GM12878 (cell line): ENCODE results near the gene PRDM16. TPM values are rescaled to one million over a fixed set of nuclear protein-coding genes. Genes with fewer than 3 reads are reported as not detected.

ENCODE experiments used
- ATAC-seq: fragments of 200-7000 bp; cut with Tn5 transposase; 3 replicates; pipeline ENCODE4 v1.9.1; 2020; ENCODE audit warnings: mild to moderate bottlenecking, moderate library complexity
- BruUV-seq: library from RNA; stranded (reverse); fragments of 400-500 nt; replicated peaks from 2 replicates; lab custom pipeline; 2021; lab: Mats Ljungman, UMichigan
- CTCF ChIA-PET: fragments of 300-600 bp; sonication (Branson Sonifier 250); formaldehyde crosslinking; extraction: SDS; loops from one replicate; lab custom pipeline; 2021; ENCODE audit warnings: inconsistent platforms; lab: Yijun Ruan, JAX
- POLR2A ChIA-PET: fragments of 350-600 bp; formaldehyde crosslinking; extraction: SDS; loops from one replicate; lab custom pipeline; 2021; ENCODE audit warnings: inconsistent platforms; lab: Charles Lee
- RAD21 ChIA-PET: fragments of 300-600 bp; sonication (Branson Sonifier 250); formaldehyde crosslinking; loops from one replicate; lab custom pipeline; 2023; ENCODE audit warnings: antibody characterized with exemption; ENCODE audit not compliant: unreplicated experiment; lab: Charles Lee
- SMC1A ChIA-PET: fragments of 300-600 bp; sonication (Branson Sonifier 250); formaldehyde crosslinking; loops from one replicate; lab custom pipeline; 2023; ENCODE audit not compliant: unreplicated experiment, uncharacterized antibody; lab: Charles Lee
- DNase-seq: peaks from one replicate; pipeline ENCODE4 v3.0.0-alpha.2; 2011; ENCODE audit warnings: low read depth, low spot score
- FAIRE-seq: peaks from 3 replicates; lab custom pipeline; 2011; peaks lifted over from hg19 to GRCh38; lab: Jason Lieb, UNC
- H2AFZ ChIP-seq: 2 replicates; pipeline ENCODE4 v1.6.0; 2011; ENCODE audit warnings: low read depth, low read length, control low read depth; ENCODE audit not compliant: control insufficient read depth
- H3K27ac ChIP-seq: 2 replicates; pipeline ENCODE4 v1.5.1; 2011; ENCODE audit warnings: control low read depth; ENCODE audit not compliant: control insufficient read depth, insufficient read depth
- H3K27me3 ChIP-seq, 2 experiments: replicated peaks in 1 of 2; 2 replicates each; pipeline versions ENCODE4 v1.6.0 to v1.6.1; 2011; ENCODE audit warnings: low read length in 1 of 2; ENCODE audit not compliant: control insufficient read depth in 2 of 2, insufficient read depth in 2 of 2
- H3K36me3 ChIP-seq, 2 experiments: 2 replicates each; pipeline ENCODE4 v1.5.1; 2011; ENCODE audit warnings: low read length in 1 of 2; ENCODE audit not compliant: control insufficient read depth in 2 of 2, insufficient read depth in 2 of 2
- H3K4me1 ChIP-seq: 2 replicates; pipeline ENCODE4 v1.6.1; 2011; ENCODE audit warnings: mild to moderate bottlenecking, low read length, moderate library complexity, mixed read lengths; ENCODE audit not compliant: control insufficient read depth, insufficient read depth
- H3K4me2 ChIP-seq: 2 replicates; pipeline ENCODE4 v1.6.0; 2011; ENCODE audit warnings: control low read depth; ENCODE audit not compliant: control insufficient read depth, insufficient read depth
- H3K4me3 ChIP-seq: fragments of 200-600 bp; sonication (generic); 2 replicates; pipeline ENCODE4 v1.5.1; 2016
- H3K79me2 ChIP-seq: 2 replicates; pipeline ENCODE4 v1.6.0; 2011; ENCODE audit warnings: low read length; ENCODE audit not compliant: control insufficient read depth, insufficient read depth
- H3K9ac ChIP-seq: 2 replicates; pipeline ENCODE4 v1.8.0; 2011; ENCODE audit warnings: low read length, control low read depth, mixed read lengths; ENCODE audit not compliant: control insufficient read depth, insufficient read depth
- H3K9me3 ChIP-seq: replicated peaks from 3 replicates; pipeline ENCODE4 v1.5.1; 2011; ENCODE audit warnings: mild to moderate bottlenecking, low read length; ENCODE audit not compliant: control insufficient read depth, insufficient read depth
- H4K20me1 ChIP-seq: 2 replicates; pipeline ENCODE4 v1.6.0; 2011; ENCODE audit not compliant: control insufficient read depth, insufficient read depth
- ASH2L ChIP-seq: fragments of 300-600, 200-600 bp; sonication (generic); IDR thresholded peaks from 2 replicates; pipeline ENCODE4 v1.6.1; 2017; ENCODE audit warnings: low read depth, mild to moderate bottlenecking, borderline replicate concordance
- CREM ChIP-seq: IDR thresholded peaks from 2 replicates; pipeline ENCODE4 v1.6.1; 2014; ENCODE audit warnings: antibody characterized with exemption, low read depth
- ETV6 ChIP-seq, 2 experiments: fragments of 450-650 bp in 1 of 2; IDR thresholded peaks in 1 of 2; conservative IDR thresholded peaks in 1 of 2; 2 replicates each; pipeline ENCODE4 v1.6.1; 2014; ENCODE audit warnings: antibody characterized with exemption in 1 of 2, borderline replicate concordance in 1 of 2, low read depth in 1 of 2, mild to moderate bottlenecking in 1 of 2, moderate library complexity in 1 of 2
- IRF4 ChIP-seq: IDR thresholded peaks from 2 replicates; pipeline ENCODE4 v1.6.1; 2011; ENCODE audit warnings: low read depth, low read length
- MYC ChIP-seq: IDR thresholded peaks from 2 replicates; pipeline ENCODE4 v1.6.1; 2011; ENCODE audit warnings: mild to moderate bottlenecking, low read length, moderate library complexity, inconsistent platforms; ENCODE audit not compliant: insufficient read depth, insufficient replicate concordance, insufficient read length, severe bottlenecking
- NR2C1 ChIP-seq: fragments of 450-650 bp; IDR thresholded peaks from 2 replicates; pipeline ENCODE4 v1.6.1; 2017; ENCODE audit warnings: antibody characterized with exemption, mild to moderate bottlenecking, moderate library complexity
- RAD21 ChIP-seq: IDR thresholded peaks from 2 replicates; pipeline ENCODE4 v1.6.1; 2011; ENCODE audit warnings: mild to moderate bottlenecking, low read depth, low read length, moderate library complexity; ENCODE audit not compliant: insufficient read depth
- RFX5 ChIP-seq: IDR thresholded peaks from 2 replicates; pipeline ENCODE4 v1.6.1; 2011; ENCODE audit warnings: low read depth, low read length, improper control_type of control experiment
- SMAD1 ChIP-seq: fragments of 450-650 bp; IDR thresholded peaks from 2 replicates; pipeline ENCODE4 v1.6.1; 2018; ENCODE audit warnings: mild to moderate bottlenecking, low read depth; ENCODE audit not compliant: partially characterized antibody
- SREBF1 ChIP-seq: IDR thresholded peaks from 2 replicates; pipeline ENCODE4 v1.6.1; 2012; ENCODE audit warnings: mild to moderate bottlenecking, low read length
- YY1 ChIP-seq: IDR thresholded peaks from 2 replicates; pipeline ENCODE4 v1.6.1; 2011; ENCODE audit warnings: low read depth, mild to moderate bottlenecking, low read length
- WGBS: methylation state at CpG from one replicate; pipeline ENCODE4 v1.1.6; 2016; ENCODE audit warnings: low lambda C conversion rate; ENCODE audit not compliant: insufficient replicate concordance, insufficient coverage; ENCODE audit errors: missing lambda C conversion rate; 5-methylcytosine and 5-hydroxymethylcytosine counted together
- in situ Hi-C: fragments of 300-500 bp; cut with MboI; formaldehyde crosslinking; loops from 9 replicates; pipeline ENCODE4 v1.14.3; 2018; ENCODE audit warnings: mixed read lengths
- intact Hi-C: fragments of 100-400 bp; cut with micrococcal nuclease; formaldehyde crosslinking; loops from one replicate; pipeline ENCODE4 v1.14.2; 2022; ENCODE audit not compliant: unreplicated experiment
- polyA plus RNA-seq, 11 experiments: library from polyadenylated mRNA; depleted of rRNA in 4 of 11; unstranded in 6 of 11; stranded (reverse) in 5 of 11; fragments of >200 nt; fragmentation: Nextera tagmentation in 4 of 11; fragmentation: Illumina TruSeq in 1 of 11; extraction: Ambion mirVana in 4 of 11; extraction: Trizol in 1 of 11; gene quantifications; 1 replicate in 1 of 11; 2 replicates in 10 of 11; pipeline versions ENCODE4 v1.2.1 to v1.2.3, GENCODE V29; 2011 to 2016; ENCODE audit warnings: inconsistent platforms in 2 of 11, missing spikeins in 2 of 11, low read depth in 1 of 11
- total RNA-seq, 4 experiments: library from RNA; depleted of rRNA in 3 of 4; stranded (reverse); fragments of >200 nt in 3 of 4; fragmentation: Illumina TruSeq in 1 of 4; extraction: Trizol in 1 of 4; gene quantifications; 2 replicates each; pipeline versions ENCODE4 v1.2.1 to v1.2.3, GENCODE V29; 2013 to 2021
- TF ChIP-seq, protein P1 (sequence below): fragments of 450-650 bp; IDR thresholded peaks from 2 replicates; pipeline ENCODE4 v1.6.1; 2017; ENCODE audit warnings: antibody characterized with exemption, mild to moderate bottlenecking, moderate library complexity
- TF ChIP-seq, protein P2 (sequence below): IDR thresholded peaks from 2 replicates; pipeline ENCODE4 v1.6.1; 2012; ENCODE audit warnings: low read depth, low read length, improper control_type of control experiment
- TF ChIP-seq, protein P3 (sequence below): fragments of 450-650 bp; conservative IDR thresholded peaks from 2 replicates; pipeline ENCODE4 v1.6.1; 2017; ENCODE audit warnings: mild to moderate bottlenecking, moderate library complexity

The PRDM16 gene
- total and polyA plus RNA-seq, 10 of the 15 experiments (the other 5 are each of a cell fraction or from before 2014, with no cell fraction given): 0.03 TPM; not detected in 9

DNA sequence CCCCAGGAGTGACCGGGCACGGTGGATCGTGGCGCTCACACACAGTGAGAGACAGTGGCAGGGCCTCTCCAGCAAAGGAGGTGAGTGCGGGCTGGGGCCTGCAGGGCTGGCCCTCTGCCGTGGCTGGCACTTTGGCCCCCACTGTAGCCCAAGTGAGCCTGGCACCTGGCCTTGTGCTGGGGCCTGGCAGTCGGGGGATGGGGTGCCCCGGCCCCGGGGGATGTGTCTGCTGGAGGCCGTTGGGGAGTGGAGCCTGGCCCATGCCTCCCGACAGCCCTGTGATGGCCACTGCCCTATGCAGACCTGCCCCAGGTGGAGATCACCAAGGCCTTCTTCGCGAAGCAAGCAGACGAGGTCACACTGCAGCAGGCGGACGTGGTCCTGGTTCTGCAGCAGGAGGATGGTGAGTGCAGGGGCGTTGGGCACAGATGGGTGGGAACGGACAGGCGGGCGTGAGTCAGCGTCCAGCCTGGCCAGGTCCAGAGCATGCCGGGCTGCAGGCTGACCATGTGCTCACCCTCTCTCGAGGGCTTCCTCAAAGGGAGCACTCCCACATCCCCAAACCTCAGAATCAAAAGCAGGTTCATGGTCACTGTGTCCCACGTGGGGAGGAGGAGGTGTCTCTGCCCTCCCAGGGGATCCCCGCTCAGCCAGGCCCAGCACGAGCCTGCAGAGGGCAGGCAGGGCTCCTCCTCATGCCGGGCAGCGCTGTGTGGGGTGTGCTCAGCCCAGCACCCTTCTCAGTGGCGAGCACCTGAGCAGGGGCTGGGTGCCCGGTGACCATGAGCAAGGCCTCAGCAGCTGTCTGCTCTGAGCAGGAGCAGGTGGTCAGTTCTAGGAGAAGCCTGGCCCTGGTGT lies 410.7 kb downstream of the PRDM16 start:
- 34% methylated on average over 25 of the region's 30 CpGs for WGBS
- H3K36me3 ChIP-seq: no peaks in the 10 kb centered on the region
- H3K4me1 ChIP-seq: no peaks in the 10 kb centered on the region
- H3K9ac ChIP-seq: no peak overlapping the region
- no peaks in the 10 kb centered on the region for H4K20me1 ChIP-seq
- H3K79me2 ChIP-seq: no peaks in the 10 kb centered on the region
- H3K27me3 ChIP-seq: no peaks in the 10 kb centered on the region
- no peak overlapping the region for H3K4me2 ChIP-seq
- ChIA-PET SMC1A (no interaction called here), CTCF (no interaction called here), POLR2A (no interaction called here), RAD21 (no interaction called here)
- in situ Hi-C loops: loop anchor here (10.0 kb wide), 1 partner anchor 145 kb away; the partner anchor contains the start of gene TPRG1L
- intact Hi-C loops: no loop called here
- no peak for FAIRE-seq
- no peaks in the 10 kb centered on the region for H3K9me3 ChIP-seq
- no peak for DNase-seq
- ATAC-seq: no peak
- H3K27ac ChIP-seq: no peak overlapping the region
- H2AFZ ChIP-seq: no peak overlapping the region
- BruUV-seq: no TSS peak
- H3K4me3 ChIP-seq: no peak overlapping the region
- TF ChIP-seq RFX5 (no peak), IRF4 (no peak), YY1 (no peak), SREBF1 (no peak), CREM (no peak), ETV6 (conservative IDR thresholded peaks at IDR 0.05 in 1 of 2, IDR thresholded peaks at IDR 0.05 in 1 of 2; ENCODE audit: borderline replicate concordance in 1 of 2, low read depth in 1 of 2) (no peak), ASH2L (no peak), RAD21 (no peak), NR2C1 (no peak), MYC (no peak), SMAD1 (no peak)
- TF ChIP-seq, protein P1, sequence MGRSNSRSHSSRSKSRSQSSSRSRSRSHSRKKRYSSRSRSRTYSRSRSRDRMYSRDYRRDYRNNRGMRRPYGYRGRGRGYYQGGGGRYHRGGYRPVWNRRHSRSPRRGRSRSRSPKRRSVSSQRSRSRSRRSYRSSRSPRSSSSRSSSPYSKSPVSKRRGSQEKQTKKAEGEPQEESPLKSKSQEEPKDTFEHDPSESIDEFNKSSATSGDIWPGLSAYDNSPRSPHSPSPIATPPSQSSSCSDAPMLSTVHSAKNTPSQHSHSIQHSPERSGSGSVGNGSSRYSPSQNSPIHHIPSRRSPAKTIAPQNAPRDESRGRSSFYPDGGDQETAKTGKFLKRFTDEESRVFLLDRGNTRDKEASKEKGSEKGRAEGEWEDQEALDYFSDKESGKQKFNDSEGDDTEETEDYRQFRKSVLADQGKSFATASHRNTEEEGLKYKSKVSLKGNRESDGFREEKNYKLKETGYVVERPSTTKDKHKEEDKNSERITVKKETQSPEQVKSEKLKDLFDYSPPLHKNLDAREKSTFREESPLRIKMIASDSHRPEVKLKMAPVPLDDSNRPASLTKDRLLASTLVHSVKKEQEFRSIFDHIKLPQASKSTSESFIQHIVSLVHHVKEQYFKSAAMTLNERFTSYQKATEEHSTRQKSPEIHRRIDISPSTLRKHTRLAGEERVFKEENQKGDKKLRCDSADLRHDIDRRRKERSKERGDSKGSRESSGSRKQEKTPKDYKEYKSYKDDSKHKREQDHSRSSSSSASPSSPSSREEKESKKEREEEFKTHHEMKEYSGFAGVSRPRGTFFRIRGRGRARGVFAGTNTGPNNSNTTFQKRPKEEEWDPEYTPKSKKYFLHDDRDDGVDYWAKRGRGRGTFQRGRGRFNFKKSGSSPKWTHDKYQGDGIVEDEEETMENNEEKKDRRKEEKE: no peak
- TF ChIP-seq, protein P2, sequence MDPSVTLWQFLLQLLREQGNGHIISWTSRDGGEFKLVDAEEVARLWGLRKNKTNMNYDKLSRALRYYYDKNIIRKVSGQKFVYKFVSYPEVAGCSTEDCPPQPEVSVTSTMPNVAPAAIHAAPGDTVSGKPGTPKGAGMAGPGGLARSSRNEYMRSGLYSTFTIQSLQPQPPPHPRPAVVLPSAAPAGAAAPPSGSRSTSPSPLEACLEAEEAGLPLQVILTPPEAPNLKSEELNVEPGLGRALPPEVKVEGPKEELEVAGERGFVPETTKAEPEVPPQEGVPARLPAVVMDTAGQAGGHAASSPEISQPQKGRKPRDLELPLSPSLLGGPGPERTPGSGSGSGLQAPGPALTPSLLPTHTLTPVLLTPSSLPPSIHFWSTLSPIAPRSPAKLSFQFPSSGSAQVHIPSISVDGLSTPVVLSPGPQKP: no peak
- TF ChIP-seq, protein P3, sequence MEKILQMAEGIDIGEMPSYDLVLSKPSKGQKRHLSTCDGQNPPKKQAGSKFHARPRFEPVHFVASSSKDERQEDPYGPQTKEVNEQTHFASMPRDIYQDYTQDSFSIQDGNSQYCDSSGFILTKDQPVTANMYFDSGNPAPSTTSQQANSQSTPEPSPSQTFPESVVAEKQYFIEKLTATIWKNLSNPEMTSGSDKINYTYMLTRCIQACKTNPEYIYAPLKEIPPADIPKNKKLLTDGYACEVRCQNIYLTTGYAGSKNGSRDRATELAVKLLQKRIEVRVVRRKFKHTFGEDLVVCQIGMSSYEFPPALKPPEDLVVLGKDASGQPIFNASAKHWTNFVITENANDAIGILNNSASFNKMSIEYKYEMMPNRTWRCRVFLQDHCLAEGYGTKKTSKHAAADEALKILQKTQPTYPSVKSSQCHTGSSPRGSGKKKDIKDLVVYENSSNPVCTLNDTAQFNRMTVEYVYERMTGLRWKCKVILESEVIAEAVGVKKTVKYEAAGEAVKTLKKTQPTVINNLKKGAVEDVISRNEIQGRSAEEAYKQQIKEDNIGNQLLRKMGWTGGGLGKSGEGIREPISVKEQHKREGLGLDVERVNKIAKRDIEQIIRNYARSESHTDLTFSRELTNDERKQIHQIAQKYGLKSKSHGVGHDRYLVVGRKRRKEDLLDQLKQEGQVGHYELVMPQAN: no peak
